ENCODE measurements around the gene FAM83C.

DNA sequence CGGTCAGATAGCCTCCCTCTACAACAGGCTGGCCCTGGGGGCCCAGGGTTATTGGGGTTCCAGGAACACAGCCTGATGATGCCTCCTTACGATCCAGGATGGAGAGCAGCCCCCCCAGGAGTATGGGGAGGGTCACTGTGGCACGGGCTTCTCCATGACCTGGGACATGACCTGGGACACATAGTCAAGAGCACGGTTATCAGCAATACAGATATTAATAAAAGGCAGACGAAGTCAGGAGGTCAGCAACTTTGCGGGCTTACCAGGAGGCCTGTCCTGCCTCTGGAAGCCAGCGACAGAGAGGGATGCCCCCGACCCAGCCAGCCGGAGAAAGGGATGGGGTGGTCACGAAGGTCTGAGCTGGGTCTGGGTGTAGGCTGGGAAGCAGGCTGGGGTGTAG lies 15.1 kb downstream of the FAM83C start:
- TF ChIP-seq CTCF (IDR thresholded peaks at IDR 0.05) (no peak), POLR2A (IDR thresholded peaks at IDR 0.05) (no peak)

All from uterus (tissue), 2 donors.